ENCODE data around the gene AFF3. TPM values are rescaled to one million over a fixed set of nuclear protein-coding genes. Genes with fewer than 3 reads are reported as not detected.
A peak's percentile ranks its signal among the peaks of the same experiment; 100 is the strongest.

Gene AFF3
- total and polyA plus RNA-seq, 2 of the 4 experiments (the other 2 are of a cell fraction), result 12.9 to 14.3 TPM

GRCh38 chr2:99836690-99837605 lies 305.4 kb downstream of the AFF3 start:
- BruUV-seq (replicated peaks), result no TSS peak
- Histone ChIP-seq H2AK9ac (replicated peaks; ENCODE audit: low read depth, low read length, poor library complexity) (no peak overlapping the region), H3K36me3 (ENCODE audit: control insufficient read depth, insufficient read depth, low read length) (peaks cover 13% of the 10 kb centered on the region), H3K56ac (ENCODE audit: extremely low read depth, insufficient read depth, low read length) (no peak overlapping the region), H2BK20ac (ENCODE audit: low read depth, low read length) (peak overlapping the region; percentile 85; the same call in 1 of the 2 replicates), H4K8ac (ENCODE audit: low read depth in 2 of 2, low read length in 2 of 2) (peak overlapping the region in 1 of 2 experiments; percentile 45; a peak in 2 of 4 replicates), H3K9ac (ENCODE audit: low read depth, low read length) (no peak overlapping the region), H4K20me1 (ENCODE audit: insufficient read depth, low read length) (no peaks in the 10 kb centered on the region), H3K23ac (ENCODE audit: low read depth, low read length) (0 out of 2 replicates have a peak overlapping the region, but pooled peaks have one; percentile 66), H3K27me3 (ENCODE audit: control insufficient read depth, insufficient read depth, low read length) (no peaks in the 10 kb centered on the region), H3K4me2 (ENCODE audit: low read depth, low read length) (no peak overlapping the region), H3K4me3 (ENCODE audit: insufficient read depth, low read depth, low read length) (no peak overlapping the region), H3K18ac (ENCODE audit: low read depth, low read length) (peak overlapping the region; percentile 14; the same call in 1 of the 2 replicates), H3K14ac (replicated peaks; ENCODE audit: low read depth, low read length) (peak overlapping the region; percentile 75; the same call in 1 of the 2 replicates), H3K27ac (ENCODE audit: insufficient read depth, low read length) (peak overlapping the region; percentile 52; the same call in 1 of the 2 replicates), H3K79me1 (ENCODE audit: low read depth in 1 of 2, low read length in 2 of 2) (peaks cover 3 to 29% of the 10 kb centered on the region in 2 experiments; a peak in 3 of 4 replicates), H2BK120ac (ENCODE audit: low read depth, low read length) (peak overlapping the region; percentile 76), H2AK5ac (ENCODE audit: low read depth, low read length) (peak overlapping the region; percentile 59; the same call in 1 of the 2 replicates), H3K9me3 (ENCODE audit: control insufficient read depth, insufficient read depth, low read length) (0 out of 2 replicates have a peak, but pooled peaks cover 2% of the 10 kb centered on the region), H2BK15ac (ENCODE audit: low read depth, low read length) (0 out of 3 replicates have a peak overlapping the region, but pooled peaks have one; percentile 39), H2AFZ (replicated peaks; ENCODE audit: low read length, poor library complexity) (no peak overlapping the region), H3K4me1 (ENCODE audit: control insufficient read depth, insufficient read depth, low read length) (peaks cover 4% of the 10 kb centered on the region), H3K9me1 (ENCODE audit: insufficient read depth, low read length) (peaks cover 18% of the 10 kb centered on the region), H4K5ac (ENCODE audit: low read depth, low read length) (peak overlapping the region; percentile 33; the same call in 1 of the 2 replicates), H4K91ac (ENCODE audit: insufficient read depth, low read depth, low read length) (no peak overlapping the region), H3K4ac (ENCODE audit: low read depth, low read length) (peak overlapping the region; percentile 77), H2BK5ac (ENCODE audit: low read depth, low read length, poor library complexity, severe bottlenecking) (no peak overlapping the region)
- intact Hi-C loops (cut with micrococcal nuclease), result no loop called here
- 80% methylated on average over 1 of the region's 6 CpGs; no CpG with 5 or more reads in 1 of the 2 experiments for WGBS, 2 experiments (ENCODE audit: extremely low coverage in 2 of 2, insufficient read length in 1 of 2)
- in situ Hi-C loops (cut with MboI; ENCODE audit: low sequenced_read_pairs), result no loop called here
- ATAC-seq (ENCODE audit: low read depth) (no peak), DNase-seq (no peak)
- CTCF ChIA-PET, result no interaction called here
- dilution Hi-C loops (cut with HindIII; ENCODE audit: low sequenced_read_pairs, unreplicated experiment), result no loop called here
- POLR2A ChIA-PET (ENCODE audit: unreplicated experiment), result no interaction called here
- TF ChIP-seq RAD21 (IDR thresholded peaks at IDR 0.05; ENCODE audit: low read length) (no peak), RCOR1 (IDR thresholded peaks at IDR 0.05; ENCODE audit: insufficient replicate concordance, low read length) (no peak)
- TF ChIP-seq, protein P1, sequence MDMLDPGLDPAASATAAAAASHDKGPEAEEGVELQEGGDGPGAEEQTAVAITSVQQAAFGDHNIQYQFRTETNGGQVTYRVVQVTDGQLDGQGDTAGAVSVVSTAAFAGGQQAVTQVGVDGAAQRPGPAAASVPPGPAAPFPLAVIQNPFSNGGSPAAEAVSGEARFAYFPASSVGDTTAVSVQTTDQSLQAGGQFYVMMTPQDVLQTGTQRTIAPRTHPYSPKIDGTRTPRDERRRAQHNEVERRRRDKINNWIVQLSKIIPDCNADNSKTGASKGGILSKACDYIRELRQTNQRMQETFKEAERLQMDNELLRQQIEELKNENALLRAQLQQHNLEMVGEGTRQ (IDR thresholded peaks at IDR 0.05; ENCODE audit: low read depth, low read length), result no peak
- TF ChIP-seq, protein P2, sequence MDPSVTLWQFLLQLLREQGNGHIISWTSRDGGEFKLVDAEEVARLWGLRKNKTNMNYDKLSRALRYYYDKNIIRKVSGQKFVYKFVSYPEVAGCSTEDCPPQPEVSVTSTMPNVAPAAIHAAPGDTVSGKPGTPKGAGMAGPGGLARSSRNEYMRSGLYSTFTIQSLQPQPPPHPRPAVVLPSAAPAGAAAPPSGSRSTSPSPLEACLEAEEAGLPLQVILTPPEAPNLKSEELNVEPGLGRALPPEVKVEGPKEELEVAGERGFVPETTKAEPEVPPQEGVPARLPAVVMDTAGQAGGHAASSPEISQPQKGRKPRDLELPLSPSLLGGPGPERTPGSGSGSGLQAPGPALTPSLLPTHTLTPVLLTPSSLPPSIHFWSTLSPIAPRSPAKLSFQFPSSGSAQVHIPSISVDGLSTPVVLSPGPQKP (IDR thresholded peaks at IDR 0.05; ENCODE audit: borderline replicate concordance, low read depth, low read length), result no peak

Measured in IMR-90 (cell line).